ENCODE data around the gene CST9. TPM values are rescaled to one million over a fixed set of nuclear protein-coding genes. Genes with fewer than 3 reads are reported as not detected.

CST9 gene
- total RNA-seq, 1 experiment from 2014 or later: not detected

- ATAC-seq: no peak
- CTCF ChIA-PET: no interaction called here
- no peak overlapping the region for H2AFZ ChIP-seq (ENCODE audit: low read length)
Measured at GRCh38 chr20:23624324-23624691, 18.6 kb upstream of the CST9 start.

GRCh38 chr20:23623666-23624323, 18.1 kb upstream of the CST9 start:
- no TSS peak for BruUV-seq (replicated peaks)
- H2AFZ ChIP-seq (ENCODE audit: low read length): no peak overlapping the region

More at GRCh38 chr20:23624324-23624691, 18.6 kb upstream of the CST9 start:
- Histone ChIP-seq H3K27me3 (ENCODE audit: low read length) (no peaks in the 10 kb centered on the region), H3K9me3 (ENCODE audit: low read length) (no peaks in the 10 kb centered on the region), H3F3A (ENCODE audit: low read length, unreplicated experiment) (no peaks in the 10 kb centered on the region), H3K9me2 (replicated peaks; ENCODE audit: low read length) (no peaks in the 10 kb centered on the region), H3K27ac (ENCODE audit: low read length) (no peak overlapping the region), H3K79me2 (ENCODE audit: low read length) (no peaks in the 10 kb centered on the region), H4K20me1 (ENCODE audit: low read length) (no peaks in the 10 kb centered on the region), H3K4me2 (ENCODE audit: low read length) (no peak overlapping the region), H3K36me3 (ENCODE audit: low read depth, low read length) (no peaks in the 10 kb centered on the region), H3K9ac (ENCODE audit: low read length) (no peak overlapping the region), H3K4me1 (ENCODE audit: insufficient read depth, low read length) (peaks cover 38% of the 10 kb centered on the region), H3K4me3 (ENCODE audit: low read length) (no peak overlapping the region)
- no peak for TF ChIP-seq EZH2phosphoT487 (IDR thresholded peaks at IDR 0.05; ENCODE audit: borderline replicate concordance, low read length)
- no peak for TF ChIP-seq CTCF (conservative IDR thresholded peaks at IDR 0.05; ENCODE audit: low read depth, low read length)
- no peak for TF ChIP-seq EZH2 (IDR thresholded peaks at IDR 0.05; ENCODE audit: low read length, unreplicated experiment)
- no TSS peak for BruUV-seq (replicated peaks)
- DNase-seq: no peak
- POLR2A ChIA-PET (ENCODE audit: unreplicated experiment): no interaction called here
- intact Hi-C loops (cut with micrococcal nuclease): no loop called here

More at GRCh38 chr20:23623666-23624323, 18.1 kb upstream of the CST9 start:
- Histone ChIP-seq H3K36me3 (ENCODE audit: low read depth, low read length) (no peaks in the 10 kb centered on the region), H3K4me2 (ENCODE audit: low read length) (no peak overlapping the region), H4K20me1 (ENCODE audit: low read length) (no peaks in the 10 kb centered on the region), H3K27me3 (ENCODE audit: low read length) (no peaks in the 10 kb centered on the region), H3K9ac (ENCODE audit: low read length) (no peak overlapping the region), H3K4me3 (ENCODE audit: low read length) (no peak overlapping the region), H3K9me2 (replicated peaks; ENCODE audit: low read length) (no peaks in the 10 kb centered on the region), H3K4me1 (ENCODE audit: insufficient read depth, low read length) (peaks cover 34% of the 10 kb centered on the region), H3K9me3 (ENCODE audit: low read length) (no peaks in the 10 kb centered on the region), H3F3A (ENCODE audit: low read length, unreplicated experiment) (no peaks in the 10 kb centered on the region), H3K27ac (ENCODE audit: low read length) (no peak overlapping the region), H3K79me2 (ENCODE audit: low read length) (no peaks in the 10 kb centered on the region)
- ChIA-PET POLR2A (ENCODE audit: unreplicated experiment) (no interaction called here), CTCF (no interaction called here)
- DNase-seq (no peak), ATAC-seq (no peak)
- TF ChIP-seq CTCF (conservative IDR thresholded peaks at IDR 0.05; ENCODE audit: low read depth, low read length) (no peak), EZH2phosphoT487 (IDR thresholded peaks at IDR 0.05; ENCODE audit: borderline replicate concordance, low read length) (no peak), EZH2 (IDR thresholded peaks at IDR 0.05; ENCODE audit: low read length, unreplicated experiment) (no peak)
- intact Hi-C loops (cut with micrococcal nuclease): no loop called here

All from PC-3 (cell line).